CD8-positive, alpha-beta memory T cell (primary cell): ENCODE data around the gene PTPN7. TPM values are rescaled to one million over a fixed set of nuclear protein-coding genes. Genes with fewer than 3 reads are reported as not detected.

Experiments used
- CTCF ChIA-PET: fragments of 350-600 bp; sonication (Branson Sonifier 250); formaldehyde crosslinking; loops from one replicate; lab custom pipeline; 2021; ENCODE audit warnings: antibody characterized with exemption; lab: Charles Lee
- POLR2A ChIA-PET: fragments of 350-600 bp; sonication (Branson Sonifier 250); formaldehyde crosslinking; loops from one replicate; lab custom pipeline; 2021; ENCODE audit warnings: antibody characterized with exemption; lab: Charles Lee
- DNase-seq, 5 donors: peaks; one replicate each; pipeline versions ENCODE4 v3.0.0 to v3.0.0-alpha.2; 2020 to 2022; ENCODE audit warnings: mixed read lengths in 1 of 5
- H3K27ac ChIP-seq: one replicate; pipeline ENCODE4 v1.7.0; 2013; ENCODE audit warnings: low read depth, mild to moderate bottlenecking, low read length, moderate library complexity
- H3K27me3 ChIP-seq: 2 replicates; pipeline ENCODE4 v1.7.0; 2013; ENCODE audit warnings: low read length, mild to moderate bottlenecking; ENCODE audit not compliant: insufficient read depth, poor library complexity, severe bottlenecking
- H3K36me3 ChIP-seq: 2 replicates; pipeline ENCODE4 v1.7.0; 2013; ENCODE audit warnings: mild to moderate bottlenecking, low read length, moderate library complexity; ENCODE audit not compliant: insufficient read depth
- H3K4me1 ChIP-seq: 2 replicates; pipeline ENCODE4 v1.7.0; 2013; ENCODE audit warnings: mild to moderate bottlenecking, low read length, moderate library complexity; ENCODE audit not compliant: insufficient read depth
- H3K4me3 ChIP-seq: 2 replicates; pipeline ENCODE4 v1.7.0; 2013; ENCODE audit warnings: mild to moderate bottlenecking, low read length
- H3K9me3 ChIP-seq: 2 replicates; pipeline ENCODE4 v1.7.0; 2013; ENCODE audit warnings: mild to moderate bottlenecking, low read length
- H3K27ac Mint-ChIP-seq, 8 donors: one replicate each; pipeline ENCODE4 v1.8.0; 2020 to 2021; ENCODE audit warnings: mixed read lengths in 8 of 8, mild to moderate bottlenecking in 6 of 8, inconsistent platforms in 3 of 8, moderate library complexity in 3 of 8
- H3K27me3 Mint-ChIP-seq, 2 donors: one replicate each; pipeline ENCODE4 v1.8.0; 2020 to 2021; ENCODE audit warnings: mixed read lengths in 2 of 2, mild to moderate bottlenecking in 1 of 2, moderate library complexity in 1 of 2
- H3K36me3 Mint-ChIP-seq, 3 donors: one replicate each; pipeline ENCODE4 v1.8.0; 2020 to 2021; ENCODE audit warnings: mixed read lengths in 3 of 3, inconsistent platforms in 1 of 3, mild to moderate bottlenecking in 1 of 3
- H3K4me1 Mint-ChIP-seq, 3 donors: one replicate each; pipeline ENCODE4 v1.8.0; 2020 to 2021; ENCODE audit warnings: mixed read lengths in 3 of 3, inconsistent platforms in 1 of 3, mild to moderate bottlenecking in 1 of 3
- H3K4me3 Mint-ChIP-seq, 7 donors: one replicate each; pipeline ENCODE4 v1.8.0; 2020 to 2021; ENCODE audit warnings: mixed read lengths in 7 of 7, mild to moderate bottlenecking in 6 of 7, moderate library complexity in 4 of 7, inconsistent platforms in 2 of 7
- H3K9me3 Mint-ChIP-seq, 5 donors: one replicate each; pipeline ENCODE4 v1.8.0; 2020 to 2022; ENCODE audit warnings: mixed read lengths in 5 of 5, mild to moderate bottlenecking in 3 of 5, moderate library complexity in 2 of 5, inconsistent platforms in 1 of 5
- polyA plus RNA-seq: library from polyadenylated mRNA; unstranded; fragments of 300-500 nt; fragmentation: Illumina TruSeq; gene quantifications from one replicate; pipeline ENCODE4 v1.2.3, GENCODE V29; 2021
- total RNA-seq, 2 experiments: library from RNA; stranded (reverse); gene quantifications; one replicate each; pipeline ENCODE4 v1.2.3, GENCODE V29; 2021

PTPN7 gene
- 100 to 1,000 TPM; 446 to 449 TPM for total RNA-seq
- polyA plus RNA-seq, result 91.4 TPM

- ChIA-PET POLR2A (interaction anchor here (1.2 to 2.1 kb wide), 3 partner anchors 14 to 178 kb away, joined by 3 to 17 read pairs (median 7); partner anchors contain the start of genes ARL8A and RNPEP), CTCF (interaction anchor here (0.9 to 3.9 kb wide), 16 partner anchors 9 to 182 kb away, joined by 3 to 23 read pairs (median 5); partner anchors contain the start of genes ARL8A, LGR6 and UBE2T)
- H3K27me3 Mint-ChIP-seq, result peaks cover 0 to 2% of the 10 kb centered on the region in 2 donors
- peak within 1 kb of the TSS; percentile 97 for H3K27ac ChIP-seq
- no peaks in the 10 kb centered on the region for H3K9me3 ChIP-seq
- peak within 1 kb of the TSS; percentile 96 to 100 (median 98) for H3K27ac Mint-ChIP-seq
- H3K36me3 ChIP-seq, result peaks cover 18% of the 10 kb centered on the region
- H3K4me3 Mint-ChIP-seq, result peak within 1 kb of the TSS; percentile 91 to 100 (median 96)
- H3K27me3 ChIP-seq, result no peaks in the 10 kb centered on the region
- peaks cover 84% of the 10 kb centered on the region for H3K4me1 ChIP-seq
- peaks cover 82 to 99% (median 91%) of the 10 kb centered on the region in 3 donors for H3K4me1 Mint-ChIP-seq
- H3K9me3 Mint-ChIP-seq, result no peaks in the 10 kb centered on the region
- peak within 1 kb of the TSS; percentile 87 for H3K4me3 ChIP-seq
- DNase-seq, result peak; percentile 63 to 86 (median 75)
- peaks cover 0 to 38% (median 11%) of the 10 kb centered on the region in 3 donors for H3K36me3 Mint-ChIP-seq
Observed at GRCh38 chr1:202160377-202160940, at the start of gene PTPN7. TSS of gene PTPN7 (minus strand) at chr1:202160602. CDS start at chr1:202159402, 1,200 bp downstream.

GRCh38 chr1:202208351-202208857, 48.0 kb upstream of the PTPN7 start:
- no peak for DNase-seq
- no peak overlapping the region for H3K4me3 ChIP-seq
- CTCF ChIA-PET, result no interaction called here
- Mint-ChIP-seq H3K27ac (no peak overlapping the region), H3K9me3 (no peaks in the 10 kb centered on the region), H3K36me3 (peaks cover 0 to 4% (median 4%) of the 10 kb centered on the region in 3 donors), H3K27me3 (peaks cover 15 to 25% of the 10 kb centered on the region in 2 donors), H3K4me3 (no peak overlapping the region), H3K4me1 (peaks cover under 1 to 3% (median under 1%) of the 10 kb centered on the region in 3 donors)
- POLR2A ChIA-PET, result no interaction called here
- H3K27ac ChIP-seq, result no peak overlapping the region
- H3K36me3 ChIP-seq, result no peaks in the 10 kb centered on the region
- peaks cover 9% of the 10 kb centered on the region for H3K27me3 ChIP-seq
- peaks cover 3% of the 10 kb centered on the region for H3K4me1 ChIP-seq
- H3K9me3 ChIP-seq, result no peaks in the 10 kb centered on the region

- peaks cover 0 to 4% (median 4%) of the 10 kb centered on the region in 3 donors for H3K36me3 Mint-ChIP-seq
- no peak for DNase-seq
- Histone ChIP-seq H3K27me3 (no peaks in the 10 kb centered on the region), H3K4me3 (no peak overlapping the region), H3K27ac (no peak overlapping the region), H3K9me3 (no peaks in the 10 kb centered on the region), H3K4me1 (peaks cover 14% of the 10 kb centered on the region), H3K36me3 (no peaks in the 10 kb centered on the region)
- peak overlapping the region in 2 of 8 donors; percentile 10 to 78 for H3K27ac Mint-ChIP-seq
- H3K4me3 Mint-ChIP-seq, result no peak overlapping the region
- peaks cover 0 to 6% (median 0%) of the 10 kb centered on the region in 3 donors for H3K4me1 Mint-ChIP-seq
- H3K27me3 Mint-ChIP-seq, result peaks cover 8 to 14% of the 10 kb centered on the region in 2 donors
- no peaks in the 10 kb centered on the region for H3K9me3 Mint-ChIP-seq
- POLR2A ChIA-PET, result no interaction called here
- CTCF ChIA-PET, result no interaction called here
Observed at GRCh38 chr1:202207292-202207691, 46.9 kb upstream of the PTPN7 start.

- Histone ChIP-seq H3K9me3 (no peaks in the 10 kb centered on the region), H3K27me3 (no peaks in the 10 kb centered on the region), H3K4me1 (peaks cover 29% of the 10 kb centered on the region), H3K4me3 (no peak overlapping the region), H3K36me3 (no peaks in the 10 kb centered on the region), H3K27ac (no peak overlapping the region)
- H3K27ac Mint-ChIP-seq, result no peak overlapping the region
- no peaks in the 10 kb centered on the region for H3K9me3 Mint-ChIP-seq
- H3K36me3 Mint-ChIP-seq, result no peaks in the 10 kb centered on the region
- DNase-seq, result no peak
- H3K4me1 Mint-ChIP-seq, result peaks cover 0 to 19% (median 0%) of the 10 kb centered on the region in 3 donors
- H3K4me3 Mint-ChIP-seq, result no peak overlapping the region
- CTCF ChIA-PET, result interaction anchor here (0.9 kb wide), 1 partner anchor 12 kb away, joined by 3 read pairs; the partner anchor contains the start of gene LGR6
- POLR2A ChIA-PET, result no interaction called here
- peaks cover 1 to 3% of the 10 kb centered on the region in 2 donors for H3K27me3 Mint-ChIP-seq
Observed at GRCh38 chr1:202205523-202206190, 45.3 kb upstream of the PTPN7 start.

GRCh38 chr1:202204065-202204464, 43.7 kb upstream of the PTPN7 start:
- Mint-ChIP-seq H3K27me3 (peaks cover 0 to 1% of the 10 kb centered on the region in 2 donors), H3K4me1 (peaks cover 3 to 29% (median 7%) of the 10 kb centered on the region in 3 donors), H3K27ac (no peak overlapping the region), H3K36me3 (no peaks in the 10 kb centered on the region), H3K9me3 (no peaks in the 10 kb centered on the region), H3K4me3 (no peak overlapping the region)
- peaks cover 44% of the 10 kb centered on the region for H3K4me1 ChIP-seq
- peak overlapping the region; percentile 21 for H3K27ac ChIP-seq
- no peak for DNase-seq
- H3K36me3 ChIP-seq, result no peaks in the 10 kb centered on the region
- CTCF ChIA-PET, result no interaction called here
- no peaks in the 10 kb centered on the region for H3K9me3 ChIP-seq
- H3K27me3 ChIP-seq, result no peaks in the 10 kb centered on the region
- H3K4me3 ChIP-seq, result no peak overlapping the region
- POLR2A ChIA-PET, result no interaction called here

GRCh38 chr1:202203238-202204039, 43.0 kb upstream of the PTPN7 start:
- H3K4me1 Mint-ChIP-seq, result peaks cover 9 to 33% (median 13%) of the 10 kb centered on the region in 3 donors
- H3K4me3 Mint-ChIP-seq, result no peak overlapping the region
- peak overlapping the region in 1 of 8 donors; percentile 34 for H3K27ac Mint-ChIP-seq
- H3K36me3 Mint-ChIP-seq, result no peaks in the 10 kb centered on the region
- DNase-seq, result peak in 4 of 5 donors; percentile 11 to 58 (median 32)
- Histone ChIP-seq H3K27ac (peak overlapping the region; percentile 21), H3K4me1 (peaks cover 50% of the 10 kb centered on the region), H3K27me3 (no peaks in the 10 kb centered on the region), H3K4me3 (no peak overlapping the region), H3K36me3 (no peaks in the 10 kb centered on the region), H3K9me3 (no peaks in the 10 kb centered on the region)
- no peaks in the 10 kb centered on the region for H3K9me3 Mint-ChIP-seq
- POLR2A ChIA-PET, result no interaction called here
- H3K27me3 Mint-ChIP-seq, result peaks cover 0 to 1% of the 10 kb centered on the region in 2 donors
- CTCF ChIA-PET, result interaction anchor here (1.2 kb wide), 1 partner anchor 13 kb away, joined by 3 read pairs; no protein-coding TSS in a partner anchor

- Histone ChIP-seq H3K4me1 (peaks cover 53% of the 10 kb centered on the region), H3K36me3 (no peaks in the 10 kb centered on the region), H3K27ac (no peak overlapping the region), H3K4me3 (no peak overlapping the region), H3K9me3 (no peaks in the 10 kb centered on the region), H3K27me3 (no peaks in the 10 kb centered on the region)
- Mint-ChIP-seq H3K9me3 (no peaks in the 10 kb centered on the region), H3K4me3 (peak overlapping the region in 1 of 7 donors; percentile 37), H3K27ac (peak overlapping the region in 7 of 8 donors; percentile 14 to 89 (median 40)), H3K4me1 (peaks cover 17 to 41% (median 21%) of the 10 kb centered on the region in 3 donors), H3K36me3 (no peaks in the 10 kb centered on the region), H3K27me3 (no peaks in the 10 kb centered on the region)
- no peak for DNase-seq
- POLR2A ChIA-PET, result no interaction called here
- CTCF ChIA-PET, result interaction anchor here (1.2 kb wide), 1 partner anchor 12 kb away, joined by 3 read pairs; no protein-coding TSS in a partner anchor
Observed at GRCh38 chr1:202202500-202203168, 42.2 kb upstream of the PTPN7 start.
